Thyroid gland (tissue), 4 donors: ENCODE data around the gene KBTBD2.

ENCODE experiments used
- CTCF ChIP-seq, 6 experiments: fragments of 200-600 bp in 3 of 6; fragments of 450-650 bp in 3 of 6; sonication (generic) in 3 of 6; IDR thresholded peaks; one replicate each; pipeline ENCODE4 v1.5.1; 2016 to 2019; ENCODE audit warnings: antibody characterized with exemption in 6 of 6, mild to moderate bottlenecking in 2 of 6, inconsistent platforms in 1 of 6, moderate library complexity in 1 of 6
- POLR2A ChIP-seq, 2 donors: fragments of 450-650 bp; IDR thresholded peaks; one replicate each; pipeline ENCODE4 v1.6.1; 2017; ENCODE audit warnings: antibody characterized with exemption in 2 of 2, mild to moderate bottlenecking in 2 of 2, moderate library complexity in 1 of 2

- TF ChIP-seq POLR2A (IDR thresholded peaks at IDR 0.05): peak in 1 of 2 donors; percentile 46
- no peak for TF ChIP-seq CTCF (IDR thresholded peaks at IDR 0.05)
These were observed 1.4 kb downstream of the KBTBD2 start for GRCh38 chr7:32890010-32890792.
